Lung (tissue), 12 donors: Measurements from ENCODE around the gene PPY. TPM values are rescaled to one million over a fixed set of nuclear protein-coding genes. Genes with fewer than 3 reads are reported as not detected.
"Not testable (repeated sequence)": the region's sequence is repeated elsewhere in the genome, so short reads cannot be mapped to it uniquely, and the experiment has no call there.

Source experiments
- ATAC-seq: fragments of 200-7000 bp; cut with Tn5 transposase; one replicate; pipeline ENCODE4 v1.9.1; 2020; ENCODE audit warnings: moderate number of reproducible peaks; ENCODE audit not compliant: insufficient read depth, low FRiP score
- DNase-seq, 3 donors: peaks; one replicate each; pipeline ENCODE4 v3.0.0-alpha.2; 2013 to 2017
- H3K27ac ChIP-seq, 2 donors: one replicate each; pipeline ENCODE4 v1.5.1; 2013; ENCODE audit warnings: mild to moderate bottlenecking in 2 of 2, moderate library complexity in 2 of 2, control low read depth in 1 of 2, inconsistent platforms in 1 of 2, low read depth in 1 of 2, low read length in 1 of 2
- H3K27me3 ChIP-seq, 3 donors: one replicate each; pipeline ENCODE4 v1.5.1; 2013; ENCODE audit warnings: low read length in 2 of 3; ENCODE audit not compliant: control insufficient read depth in 3 of 3, insufficient read depth in 3 of 3
- H3K36me3 ChIP-seq, 4 donors: one replicate each; pipeline ENCODE4 v1.5.1; 2013; ENCODE audit warnings: low read length in 4 of 4, mild to moderate bottlenecking in 1 of 4, moderate library complexity in 1 of 4; ENCODE audit not compliant: control insufficient read depth in 4 of 4, insufficient read depth in 4 of 4
- H3K4me1 ChIP-seq, 5 donors: one replicate each; pipeline ENCODE4 v1.5.1; 2013; ENCODE audit warnings: low read length in 5 of 5, mild to moderate bottlenecking in 2 of 5, moderate library complexity in 1 of 5; ENCODE audit not compliant: control insufficient read depth in 5 of 5, insufficient read depth in 5 of 5
- H3K4me3 ChIP-seq: one replicate; pipeline ENCODE4 v1.5.1; 2013; ENCODE audit warnings: mild to moderate bottlenecking, control low read depth, moderate library complexity
- H3K9ac ChIP-seq, 2 donors: one replicate each; pipeline ENCODE4 v1.5.1; 2013; ENCODE audit warnings: low read length in 2 of 2, control low read depth in 1 of 2; ENCODE audit not compliant: insufficient read depth in 1 of 2
- H3K9me3 ChIP-seq, 4 donors: one replicate each; pipeline ENCODE4 v1.5.1; 2013; ENCODE audit warnings: low read length in 3 of 4, mild to moderate bottlenecking in 1 of 4, moderate library complexity in 1 of 4; ENCODE audit not compliant: control insufficient read depth in 4 of 4, insufficient read depth in 3 of 4
- CTCF ChIP-seq: IDR thresholded peaks from 2 replicates; pipeline ENCODE4 v1.5.1; 2012; ENCODE audit warnings: mild to moderate bottlenecking; ENCODE audit errors: control extremely low read depth, extremely low read depth
- WGBS, 2 donors: extraction: QIAGEN DNeasy Blood & Tissue Kit; methylation state at CpG; one replicate each; pipeline ENCODE4 v1.1.7; 2013; 5-methylcytosine and 5-hydroxymethylcytosine counted together
- polyA plus RNA-seq, 2 donors: library from polyadenylated mRNA; stranded (reverse); fragments of 200-250 nt; gene quantifications; one replicate each; pipeline ENCODE4 v1.2.1, GENCODE V29; 2013
- total RNA-seq, 2 donors: library from RNA; depleted of rRNA in 1 of 2; stranded (reverse); fragments of >200 nt in 1 of 2; gene quantifications; one replicate each; pipeline ENCODE4 v1.2.1, GENCODE V29; 2014 to 2021
- donor health status: control.
- donor health status: control.
- donor health status: Bipolar disorder and iron deficiency.
- donor health status: healthy.
- donor health status: DM: yes; HTN: yes; CAD: no.

Gene PPY
- total and polyA plus RNA-seq, 4 donors: not detected

- ATAC-seq: no peak
- peaks cover 0 to 8% (median 0%) of the 10 kb centered on the region in 5 donors for H3K4me1 ChIP-seq
- peaks cover 0 to 4% (median 0%) of the 10 kb centered on the region in 3 donors for H3K27me3 ChIP-seq
- H3K9me3 ChIP-seq: no peaks in the 10 kb centered on the region
- no peak overlapping the region for H3K27ac ChIP-seq
- no peaks in the 10 kb centered on the region for H3K36me3 ChIP-seq
- 54 to 68% methylated on average over 9 of the region's 9 CpGs for WGBS, 2 donors
- no peak overlapping the region for H3K4me3 ChIP-seq
- peak overlapping the region in 1 of 2 donors; percentile 58 for H3K9ac ChIP-seq
- no peak for TF ChIP-seq CTCF
- peak in 2 of 3 donors; percentile 21 to 29 for DNase-seq
These were observed 25.1 kb upstream of the PPY start for GRCh38 chr17:43967251-43967875.

- Histone ChIP-seq H3K9me3 (no peaks in the 10 kb centered on the region), H3K4me1 (peaks cover 0 to 8% (median 0%) of the 10 kb centered on the region in 5 donors), H3K9ac (no peak overlapping the region), H3K27me3 (peaks cover 0 to 7% (median 0%) of the 10 kb centered on the region in 3 donors), H3K27ac (no peak overlapping the region), H3K4me3 (no peak overlapping the region), H3K36me3 (no peaks in the 10 kb centered on the region)
- ATAC-seq: no peak
- no peak for DNase-seq
- TF ChIP-seq CTCF: no peak
- WGBS, 2 donors: 55 to 63% methylated on average over 3 of the region's 3 CpGs
These were observed 24.0 kb upstream of the PPY start for GRCh38 chr17:43966276-43966675.

GRCh38 chr17:43962479-43962878 is 20.2 kb upstream of the PPY start:
- no peak for ATAC-seq
- no peak for DNase-seq
- H3K9me3 ChIP-seq: no peaks in the 10 kb centered on the region
- H3K9ac ChIP-seq: no peak overlapping the region
- 65 to 71% methylated on average over 7 of the region's 7 CpGs for WGBS, 2 donors
- no peak overlapping the region for H3K27ac ChIP-seq
- peaks cover 0 to 3% (median 0%) of the 10 kb centered on the region in 5 donors for H3K4me1 ChIP-seq
- H3K27me3 ChIP-seq: peaks cover 0 to 7% (median 0%) of the 10 kb centered on the region in 3 donors
- no peak overlapping the region for H3K4me3 ChIP-seq
- no peak for TF ChIP-seq CTCF
- H3K36me3 ChIP-seq: no peaks in the 10 kb centered on the region

GRCh38 chr17:43961954-43962353 is 19.7 kb upstream of the PPY start:
- TF ChIP-seq CTCF: no peak
- Histone ChIP-seq H3K4me1 (no peaks in the 10 kb centered on the region), H3K9me3 (no peaks in the 10 kb centered on the region), H3K36me3 (no peaks in the 10 kb centered on the region), H3K4me3 (no peak overlapping the region), H3K27me3 (peaks cover 0 to 7% (median 0%) of the 10 kb centered on the region in 3 donors), H3K27ac (no peak overlapping the region), H3K9ac (no peak overlapping the region)
- DNase-seq (no peak), ATAC-seq (no peak)
- WGBS, 2 donors: 90 to 98% methylated on average over 2 of the region's 2 CpGs

GRCh38 chr17:43961292-43961691 is 19.0 kb upstream of the PPY start:
- H3K9me3 ChIP-seq, H3K4me3 ChIP-seq, H3K9ac ChIP-seq, DNase-seq, H3K27me3 ChIP-seq, H3K36me3 ChIP-seq, H3K4me1 ChIP-seq, ATAC-seq, H3K27ac ChIP-seq: not testable (repeated sequence)
- 95% methylated on average over 6 of the region's 6 CpGs for WGBS, 2 donors
